GM12891 (cell line): ENCODE measurements around the gene PITPNC1.

Experiments used
- PAX5 ChIP-seq: IDR thresholded peaks from 2 replicates; pipeline ENCODE4 v1.6.1; 2011; ENCODE audit warnings: low read length, moderate library complexity, mild to moderate bottlenecking; ENCODE audit not compliant: insufficient read depth, severe bottlenecking
- POLR2A ChIP-seq: IDR thresholded peaks from 2 replicates; pipeline ENCODE4 v1.6.1; 2011; ENCODE audit warnings: low read depth, low read length, control low read depth
- POLR2AphosphoS5 ChIP-seq: IDR thresholded peaks from 2 replicates; pipeline ENCODE4 v1.6.1; 2011; ENCODE audit warnings: low read depth, low read length, control low read depth
- TAF1 ChIP-seq: IDR thresholded peaks from 2 replicates; pipeline ENCODE4 v1.6.1; 2011; ENCODE audit warnings: low read depth, low read length, control low read depth

DNA sequence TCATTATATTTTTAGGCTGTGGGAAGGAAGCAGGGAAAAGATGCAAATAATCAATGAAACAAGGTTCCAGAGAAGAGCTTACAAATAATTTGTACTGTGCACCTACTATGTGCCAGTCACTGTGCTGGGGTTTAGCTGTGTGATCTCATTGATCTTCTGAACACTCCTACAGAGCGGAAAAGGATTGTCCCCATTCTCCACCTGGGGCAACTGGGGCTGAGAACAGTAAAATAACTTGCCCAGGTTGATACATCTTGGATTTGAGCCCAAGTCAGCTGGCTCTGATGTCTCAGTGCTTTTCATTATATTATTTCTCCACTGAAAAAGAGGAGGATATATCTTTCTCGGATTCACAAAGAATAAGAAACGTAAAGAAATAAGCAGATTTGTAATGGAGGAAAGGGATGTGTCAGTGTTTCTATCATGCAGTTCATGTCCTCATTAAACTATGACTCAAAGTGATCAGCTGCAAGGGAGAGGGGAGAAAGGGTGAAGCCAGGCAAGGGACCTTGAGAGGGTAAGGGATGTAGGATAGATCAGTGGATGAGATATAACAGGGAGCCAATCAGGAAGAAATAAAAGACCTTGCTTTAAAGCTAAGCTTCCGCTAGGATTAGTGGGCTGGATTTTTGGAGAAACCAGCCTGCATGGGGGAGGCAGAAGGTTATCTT, 197.0 kb downstream of the PITPNC1 start:
- TF ChIP-seq POLR2AphosphoS5, result no peak
- TF ChIP-seq POLR2A, result no peak
- TF ChIP-seq TAF1, result no peak
- TF ChIP-seq PAX5, result no peak
